ENCODE results near the gene EPS8.

The EPS8 gene

GRCh38 chr12:15589328-15590032 lies 199.7 kb downstream of the EPS8 start:
- H3K9me3 ChIP-seq (ENCODE audit: insufficient read depth, low read depth, low read length), result no peaks in the 10 kb centered on the region
- H3K4me1 ChIP-seq (ENCODE audit: insufficient read depth, low read length, poor library complexity, severe bottlenecking), result no peaks in the 10 kb centered on the region
- no peak overlapping the region for H3K4me2 ChIP-seq (ENCODE audit: low read depth, low read length, poor library complexity, severe bottlenecking)
- H3K4me3 ChIP-seq (ENCODE audit: low read length, poor library complexity, severe bottlenecking), result no peak overlapping the region
- H3K36me3 ChIP-seq (ENCODE audit: insufficient read depth, low read length), result no peaks in the 10 kb centered on the region
- H3F3A ChIP-seq (ENCODE audit: low read depth), result no peaks in the 10 kb centered on the region
- H2AFZ ChIP-seq (ENCODE audit: low read length), result no peak overlapping the region
- H3K27me3 ChIP-seq (ENCODE audit: insufficient read depth, low read length, poor library complexity, severe bottlenecking), result no peaks in the 10 kb centered on the region
- no peaks in the 10 kb centered on the region for H3K9me2 ChIP-seq (replicated peaks; ENCODE audit: low read depth, low read length)
- TF ChIP-seq, protein P1, sequence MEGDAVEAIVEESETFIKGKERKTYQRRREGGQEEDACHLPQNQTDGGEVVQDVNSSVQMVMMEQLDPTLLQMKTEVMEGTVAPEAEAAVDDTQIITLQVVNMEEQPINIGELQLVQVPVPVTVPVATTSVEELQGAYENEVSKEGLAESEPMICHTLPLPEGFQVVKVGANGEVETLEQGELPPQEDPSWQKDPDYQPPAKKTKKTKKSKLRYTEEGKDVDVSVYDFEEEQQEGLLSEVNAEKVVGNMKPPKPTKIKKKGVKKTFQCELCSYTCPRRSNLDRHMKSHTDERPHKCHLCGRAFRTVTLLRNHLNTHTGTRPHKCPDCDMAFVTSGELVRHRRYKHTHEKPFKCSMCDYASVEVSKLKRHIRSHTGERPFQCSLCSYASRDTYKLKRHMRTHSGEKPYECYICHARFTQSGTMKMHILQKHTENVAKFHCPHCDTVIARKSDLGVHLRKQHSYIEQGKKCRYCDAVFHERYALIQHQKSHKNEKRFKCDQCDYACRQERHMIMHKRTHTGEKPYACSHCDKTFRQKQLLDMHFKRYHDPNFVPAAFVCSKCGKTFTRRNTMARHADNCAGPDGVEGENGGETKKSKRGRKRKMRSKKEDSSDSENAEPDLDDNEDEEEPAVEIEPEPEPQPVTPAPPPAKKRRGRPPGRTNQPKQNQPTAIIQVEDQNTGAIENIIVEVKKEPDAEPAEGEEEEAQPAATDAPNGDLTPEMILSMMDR (conservative IDR thresholded peaks at IDR 0.05; ENCODE audit: low read length), result no peak
- no peak for TF ChIP-seq EZH2phosphoT487 (IDR thresholded peaks at IDR 0.05; ENCODE audit: borderline replicate concordance)
- no peak overlapping the region for H3K9ac ChIP-seq (ENCODE audit: low read depth, low read length, poor library complexity, severe bottlenecking)
- H4K20me1 ChIP-seq (ENCODE audit: insufficient read depth, low read length, poor library complexity, severe bottlenecking), result no peaks in the 10 kb centered on the region
- no peaks in the 10 kb centered on the region for H3K79me2 ChIP-seq (ENCODE audit: insufficient read depth, low read length)

DNA sequence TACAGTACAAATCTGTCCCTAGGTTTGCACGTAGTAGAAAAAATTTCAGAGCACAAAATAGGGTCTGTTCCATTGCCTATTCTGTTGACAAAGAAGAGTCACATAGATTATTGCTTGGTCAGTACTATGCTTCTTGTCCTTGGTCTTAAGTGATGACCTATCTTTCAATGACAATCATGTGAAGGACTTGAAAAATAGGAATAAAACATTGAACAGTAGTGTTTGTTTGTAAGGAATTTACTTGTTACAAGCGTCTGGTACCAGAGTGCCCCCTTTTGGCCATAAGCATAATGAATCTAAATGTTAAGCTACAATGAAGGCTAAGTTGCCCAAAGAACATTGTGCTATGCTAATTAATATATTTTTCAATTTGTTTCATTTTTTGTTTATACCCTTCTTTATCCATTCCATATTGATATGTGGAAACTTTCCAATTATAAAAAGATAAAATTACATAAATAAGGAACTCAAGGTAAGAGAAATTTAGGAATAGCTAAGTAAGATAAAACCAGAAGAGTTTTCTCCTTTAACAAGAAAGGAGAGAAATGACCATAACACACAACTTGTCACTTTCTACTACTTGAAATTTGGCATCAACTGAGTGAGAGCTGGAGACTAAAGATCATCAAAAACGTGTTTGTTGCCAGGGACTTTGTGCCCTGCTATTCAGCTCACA lies 204.7 kb downstream of the EPS8 start:
- H3K4me3 ChIP-seq (ENCODE audit: low read length, poor library complexity, severe bottlenecking), result no peak overlapping the region
- TF ChIP-seq, protein P1 (conservative IDR thresholded peaks at IDR 0.05; ENCODE audit: low read length), result peak; percentile 78
- TF ChIP-seq EZH2phosphoT487 (IDR thresholded peaks at IDR 0.05; ENCODE audit: borderline replicate concordance), result no peak
- no peaks in the 10 kb centered on the region for H3K9me2 ChIP-seq (replicated peaks; ENCODE audit: low read depth, low read length)

GRCh38 chr12:15583804-15584203 lies 205.4 kb downstream of the EPS8 start:
- Histone ChIP-seq H4K20me1 (ENCODE audit: insufficient read depth, low read length, poor library complexity, severe bottlenecking) (no peaks in the 10 kb centered on the region), H3K27me3 (ENCODE audit: insufficient read depth, low read length, poor library complexity, severe bottlenecking) (no peaks in the 10 kb centered on the region), H3F3A (ENCODE audit: low read depth) (no peaks in the 10 kb centered on the region), H3K9me2 (replicated peaks; ENCODE audit: low read depth, low read length) (no peaks in the 10 kb centered on the region), H2AFZ (ENCODE audit: low read length) (no peak overlapping the region), H3K4me2 (ENCODE audit: low read depth, low read length, poor library complexity, severe bottlenecking) (no peak overlapping the region), H3K79me2 (ENCODE audit: insufficient read depth, low read length) (no peaks in the 10 kb centered on the region), H3K4me3 (ENCODE audit: low read length, poor library complexity, severe bottlenecking) (no peak overlapping the region), H3K9me3 (ENCODE audit: insufficient read depth, low read depth, low read length) (no peaks in the 10 kb centered on the region), H3K9ac (ENCODE audit: low read depth, low read length, poor library complexity, severe bottlenecking) (no peak overlapping the region), H3K4me1 (ENCODE audit: insufficient read depth, low read length, poor library complexity, severe bottlenecking) (no peaks in the 10 kb centered on the region), H3K36me3 (ENCODE audit: insufficient read depth, low read length) (no peaks in the 10 kb centered on the region)
- TF ChIP-seq EZH2phosphoT487 (IDR thresholded peaks at IDR 0.05; ENCODE audit: borderline replicate concordance), result no peak

More for the DNA sequence above, 204.7 kb downstream of the EPS8 start:
- Histone ChIP-seq H2AFZ (ENCODE audit: low read length) (no peak overlapping the region), H3K36me3 (ENCODE audit: insufficient read depth, low read length) (no peaks in the 10 kb centered on the region), H3K4me1 (ENCODE audit: insufficient read depth, low read length, poor library complexity, severe bottlenecking) (no peaks in the 10 kb centered on the region), H3F3A (ENCODE audit: low read depth) (no peaks in the 10 kb centered on the region), H3K9ac (ENCODE audit: low read depth, low read length, poor library complexity, severe bottlenecking) (no peak overlapping the region), H3K79me2 (ENCODE audit: insufficient read depth, low read length) (no peaks in the 10 kb centered on the region), H4K20me1 (ENCODE audit: insufficient read depth, low read length, poor library complexity, severe bottlenecking) (no peaks in the 10 kb centered on the region), H3K4me2 (ENCODE audit: low read depth, low read length, poor library complexity, severe bottlenecking) (no peak overlapping the region), H3K27me3 (ENCODE audit: insufficient read depth, low read length, poor library complexity, severe bottlenecking) (no peaks in the 10 kb centered on the region), H3K9me3 (ENCODE audit: insufficient read depth, low read depth, low read length) (no peaks in the 10 kb centered on the region)
